ENCODE results near the gene PPP1R15B. TPM values are rescaled to one million over a fixed set of nuclear protein-coding genes. Genes with fewer than 3 reads are reported as not detected.

The PPP1R15B gene
- total RNA-seq, 1 donor from 2014 or later = 23.4 TPM

DNA sequence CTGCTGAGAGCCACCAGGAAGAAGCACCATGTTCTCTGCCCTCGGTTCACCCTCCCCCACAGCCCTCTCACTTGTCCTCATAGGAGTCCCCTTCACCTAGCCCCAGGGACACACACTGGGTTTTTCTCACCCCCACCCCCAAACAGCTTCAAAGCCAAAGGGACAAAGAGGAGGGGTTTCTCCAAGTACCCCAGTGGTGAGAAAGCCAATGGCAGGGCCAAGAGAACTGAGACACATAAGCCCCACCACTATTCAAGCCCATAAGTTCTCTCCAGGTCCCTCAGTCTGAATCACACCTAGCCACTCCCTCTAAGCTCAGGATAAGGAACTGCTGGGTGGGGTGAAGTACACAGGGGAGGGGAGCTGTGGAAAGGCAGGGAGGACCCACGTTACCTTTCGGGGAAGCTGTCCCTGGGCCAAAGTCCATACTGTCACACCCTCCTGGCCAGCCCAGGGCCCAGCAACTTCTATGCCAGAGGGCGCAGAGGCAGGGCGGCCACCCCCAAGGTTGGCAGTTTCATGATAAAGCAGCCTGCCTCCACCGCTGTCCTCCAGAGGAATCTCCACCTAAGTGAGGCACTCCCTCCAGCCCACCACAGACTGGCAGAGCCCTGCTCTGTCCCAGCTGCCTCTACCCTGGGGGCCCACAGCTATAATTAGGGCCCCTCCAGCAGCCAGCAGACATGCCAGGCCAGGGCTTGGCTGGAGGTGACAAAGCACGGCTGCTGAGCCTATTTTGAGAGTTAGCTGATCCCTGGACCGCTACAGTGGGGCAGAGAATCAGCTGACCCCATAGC lies 39.0 kb upstream of the PPP1R15B start:
- FAIRE-seq (no peak), DNase-seq (ENCODE audit: low read depth) (peak; percentile 58)
- peaks cover 10% of the 10 kb centered on the region for H3K36me3 ChIP-seq (ENCODE audit: control insufficient read depth, insufficient read depth, low read length)
- H3K27me3 ChIP-seq (ENCODE audit: control insufficient read depth, insufficient read depth, low read length) = no peaks in the 10 kb centered on the region
- TF ChIP-seq, protein P1, sequence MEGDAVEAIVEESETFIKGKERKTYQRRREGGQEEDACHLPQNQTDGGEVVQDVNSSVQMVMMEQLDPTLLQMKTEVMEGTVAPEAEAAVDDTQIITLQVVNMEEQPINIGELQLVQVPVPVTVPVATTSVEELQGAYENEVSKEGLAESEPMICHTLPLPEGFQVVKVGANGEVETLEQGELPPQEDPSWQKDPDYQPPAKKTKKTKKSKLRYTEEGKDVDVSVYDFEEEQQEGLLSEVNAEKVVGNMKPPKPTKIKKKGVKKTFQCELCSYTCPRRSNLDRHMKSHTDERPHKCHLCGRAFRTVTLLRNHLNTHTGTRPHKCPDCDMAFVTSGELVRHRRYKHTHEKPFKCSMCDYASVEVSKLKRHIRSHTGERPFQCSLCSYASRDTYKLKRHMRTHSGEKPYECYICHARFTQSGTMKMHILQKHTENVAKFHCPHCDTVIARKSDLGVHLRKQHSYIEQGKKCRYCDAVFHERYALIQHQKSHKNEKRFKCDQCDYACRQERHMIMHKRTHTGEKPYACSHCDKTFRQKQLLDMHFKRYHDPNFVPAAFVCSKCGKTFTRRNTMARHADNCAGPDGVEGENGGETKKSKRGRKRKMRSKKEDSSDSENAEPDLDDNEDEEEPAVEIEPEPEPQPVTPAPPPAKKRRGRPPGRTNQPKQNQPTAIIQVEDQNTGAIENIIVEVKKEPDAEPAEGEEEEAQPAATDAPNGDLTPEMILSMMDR (IDR thresholded peaks at IDR 0.05; ENCODE audit: insufficient read depth, low read length, severe bottlenecking) = no peak
- no peak overlapping the region for H3K4me3 ChIP-seq (ENCODE audit: low read depth, low read length)

DNA sequence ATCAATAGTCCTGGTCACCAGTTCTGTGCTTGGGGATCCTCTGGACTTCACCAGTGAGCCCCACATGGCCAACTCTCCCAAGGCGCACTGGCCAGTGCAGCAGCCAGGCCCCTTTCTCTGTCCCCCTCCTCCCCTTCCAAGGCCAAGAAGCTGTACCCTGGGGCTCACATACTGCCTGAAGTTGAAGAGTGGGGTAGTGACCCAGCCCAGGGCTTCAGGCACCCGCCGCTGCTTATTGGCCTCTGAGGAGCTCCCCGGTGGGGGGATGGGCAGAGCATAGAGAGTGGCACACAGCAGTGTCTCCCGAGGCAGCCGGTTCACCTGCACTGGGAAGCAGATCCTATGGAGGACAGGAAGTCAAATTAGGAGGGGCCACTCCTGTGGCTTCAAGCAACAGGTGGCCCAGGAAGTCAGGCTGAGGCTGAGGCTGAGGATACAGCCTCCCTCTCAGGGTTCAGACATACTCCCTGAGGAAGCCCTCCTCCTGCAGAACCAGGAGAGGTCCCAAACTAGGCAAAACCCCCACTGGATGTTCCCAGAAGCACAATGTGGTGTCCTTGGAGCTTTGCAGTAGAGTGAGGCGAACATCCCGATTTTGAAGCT lies 38.2 kb upstream of the PPP1R15B start:
- no peak overlapping the region for H3K4me3 ChIP-seq (ENCODE audit: low read depth, low read length)
- H3K27me3 ChIP-seq (ENCODE audit: control insufficient read depth, insufficient read depth, low read length) = no peaks in the 10 kb centered on the region
- TF ChIP-seq, protein P1 (IDR thresholded peaks at IDR 0.05; ENCODE audit: insufficient read depth, low read length, severe bottlenecking) = no peak
- peaks cover 7% of the 10 kb centered on the region for H3K36me3 ChIP-seq (ENCODE audit: control insufficient read depth, insufficient read depth, low read length)
- FAIRE-seq (no peak), DNase-seq (ENCODE audit: low read depth) (no peak)

DNA sequence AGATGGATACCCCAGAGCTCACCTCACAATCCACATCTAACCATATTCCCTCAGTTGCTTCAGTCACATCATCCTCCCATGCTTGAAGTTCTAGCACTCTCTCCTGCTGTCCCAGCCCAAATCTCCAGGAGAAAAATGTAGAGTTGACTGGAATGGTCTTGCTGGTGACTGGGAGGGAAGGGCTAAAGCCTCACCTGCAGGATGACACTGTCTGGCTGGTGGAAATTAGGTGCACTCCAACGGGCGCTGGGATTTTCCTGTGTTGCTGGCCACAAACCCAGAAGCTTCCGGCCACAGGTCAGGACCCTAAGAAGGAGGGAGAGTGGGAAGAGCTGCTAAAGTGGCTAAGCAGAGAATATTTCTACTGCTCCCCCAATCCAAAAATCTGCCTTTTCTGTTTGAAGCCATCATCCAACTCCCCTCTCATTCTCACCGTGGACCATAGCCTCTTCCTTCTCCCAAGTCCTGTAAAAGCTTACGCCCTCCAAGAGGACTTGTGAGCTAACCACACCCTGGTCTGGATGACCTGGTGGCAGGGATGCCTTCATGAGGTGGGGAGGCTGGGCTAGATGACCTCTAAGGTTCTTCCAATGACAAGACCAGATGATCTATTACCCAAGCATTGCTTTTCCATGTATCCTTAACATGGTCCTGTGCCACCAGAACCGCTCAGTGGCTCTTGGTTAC lies 37.5 kb upstream of the PPP1R15B start:
- Histone ChIP-seq H3K36me3 (ENCODE audit: control insufficient read depth, insufficient read depth, low read length) (peaks cover 7% of the 10 kb centered on the region), H3K4me3 (ENCODE audit: low read depth, low read length) (no peak overlapping the region), H3K27me3 (ENCODE audit: control insufficient read depth, insufficient read depth, low read length) (no peaks in the 10 kb centered on the region)
- DNase-seq (ENCODE audit: low read depth) = no peak
- no peak for FAIRE-seq
- TF ChIP-seq, protein P1 (IDR thresholded peaks at IDR 0.05; ENCODE audit: insufficient read depth, low read length, severe bottlenecking) = no peak

DNA sequence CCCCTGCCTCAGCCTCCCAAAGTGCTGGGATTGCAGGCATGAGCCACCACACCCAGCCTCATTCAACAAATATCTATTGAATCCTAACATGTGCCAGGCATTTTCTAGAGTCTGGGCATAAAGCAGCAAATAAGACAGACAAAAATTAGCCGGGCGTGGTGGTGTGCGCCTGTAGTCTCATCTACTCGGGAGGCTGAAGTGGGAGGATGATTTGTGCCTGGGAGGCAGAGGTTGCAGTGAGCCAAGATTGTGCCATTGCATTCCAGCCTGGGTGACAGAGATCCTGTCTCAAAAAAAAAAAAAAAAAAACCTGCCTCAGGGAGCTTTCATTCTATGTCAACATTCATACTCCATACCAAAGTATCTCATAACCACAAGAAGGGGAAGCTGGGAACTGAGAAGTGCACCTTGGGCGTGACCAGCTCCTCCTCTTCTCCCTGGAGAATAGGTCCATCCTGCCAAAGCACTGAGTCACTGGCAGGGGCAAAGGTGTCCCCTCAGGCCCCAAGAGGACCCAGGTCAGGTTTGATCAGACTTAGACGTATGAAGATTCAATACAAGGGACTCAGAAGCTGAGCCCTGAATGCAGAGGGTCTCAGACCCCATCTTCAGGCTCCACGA lies 36.8 kb upstream of the PPP1R15B start:
- Histone ChIP-seq H3K27me3 (ENCODE audit: control insufficient read depth, insufficient read depth, low read length) (no peaks in the 10 kb centered on the region), H3K36me3 (ENCODE audit: control insufficient read depth, insufficient read depth, low read length) (peaks cover 7% of the 10 kb centered on the region), H3K4me3 (ENCODE audit: low read depth, low read length) (no peak overlapping the region)
- DNase-seq (ENCODE audit: low read depth) = peak; percentile 88
- no peak for FAIRE-seq
- TF ChIP-seq, protein P1 (IDR thresholded peaks at IDR 0.05; ENCODE audit: insufficient read depth, low read length, severe bottlenecking) = no peak

DNA sequence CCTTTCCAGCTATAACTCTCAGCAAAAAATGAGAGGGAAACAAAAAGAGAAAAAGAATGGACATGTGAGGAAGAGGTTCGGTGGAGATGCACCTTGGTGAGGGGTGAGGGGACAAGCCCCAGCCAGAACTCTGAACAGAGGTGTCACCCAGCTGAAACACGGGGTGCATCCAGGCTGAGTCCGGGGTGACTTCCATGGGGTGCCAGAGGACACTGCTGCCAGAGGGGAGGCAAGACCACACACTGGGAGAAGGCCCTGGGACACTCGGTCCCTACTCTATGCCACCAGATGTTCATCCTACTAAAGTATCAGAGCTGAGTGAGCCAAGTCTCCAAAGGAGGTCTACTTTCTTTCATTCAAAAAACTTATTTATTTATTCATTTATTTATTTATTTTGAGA lies 36.1 kb upstream of the PPP1R15B start:
- Histone ChIP-seq H3K27me3 (ENCODE audit: control insufficient read depth, insufficient read depth, low read length) (no peaks in the 10 kb centered on the region), H3K4me3 (ENCODE audit: low read depth, low read length) (no peak overlapping the region), H3K36me3 (ENCODE audit: control insufficient read depth, insufficient read depth, low read length) (peaks cover 7% of the 10 kb centered on the region)
- DNase-seq (ENCODE audit: low read depth) (no peak), FAIRE-seq (no peak)
- TF ChIP-seq, protein P1 (IDR thresholded peaks at IDR 0.05; ENCODE audit: insufficient read depth, low read length, severe bottlenecking) = no peak

Data from bronchial epithelial cell (primary cell).